Measurements from ENCODE around the gene EMB. TPM values are rescaled to one million over a fixed set of nuclear protein-coding genes. Genes with fewer than 3 reads are reported as not detected.

The EMB gene
- total and polyA plus RNA-seq, 4 donors, result 0.90 to 16.1 (median 2.1) TPM

GRCh38 chr5:50441493-50441955 lies 436 bp upstream of the EMB start:
- DNase-seq (ENCODE audit: low spot score), result no peak
- peaks cover 0 to under 1% (median 0%) of the 10 kb centered on the region in 4 donors for H3K9me3 ChIP-seq (ENCODE audit: control insufficient read depth in 4 of 4, low read length in 3 of 4)
- peaks cover 0 to 7% (median under 1%) of the 10 kb centered on the region in 4 donors for H3K4me1 ChIP-seq (ENCODE audit: control insufficient read depth in 4 of 4, insufficient read depth in 4 of 4, low read length in 3 of 4)
- H3K4me3 ChIP-seq (ENCODE audit: low read depth in 1 of 3, low read length in 3 of 3), result peak overlapping the region in 2 of 3 donors; percentile 41 to 52
- WGBS, result 10% methylated on average over 9 of the region's 9 CpGs
- TF ChIP-seq FOXA1 (IDR thresholded peaks at IDR 0.05) (no peak), FOXA2 (IDR thresholded peaks at IDR 0.05) (no peak), ZBTB33 (IDR thresholded peaks at IDR 0.05) (no peak), CTCF (IDR thresholded peaks at IDR 0.05; ENCODE audit: low read depth, low read length, missing input control) (no peak), RAD21 (IDR thresholded peaks at IDR 0.05) (no peak), REST (IDR thresholded peaks at IDR 0.05) (no peak), YY1 (IDR thresholded peaks at IDR 0.05) (no peak), ATF3 (IDR thresholded peaks at IDR 0.05) (no peak), HNF4A (conservative IDR thresholded peaks at IDR 0.05) (no peak), EGR1 (IDR thresholded peaks at IDR 0.05; ENCODE audit: low read depth in 2 of 2) (no peak), MAX (IDR thresholded peaks at IDR 0.05) (no peak)
- no peak overlapping the region for H3K9ac ChIP-seq (ENCODE audit: low read depth in 1 of 2, low read length in 2 of 2)
- peak overlapping the region; percentile 46 to 50 for H3K27ac ChIP-seq (ENCODE audit: low read depth in 1 of 2, low read length in 2 of 2)
- no peaks in the 10 kb centered on the region for H3K36me3 ChIP-seq (ENCODE audit: control insufficient read depth in 4 of 4, insufficient read depth in 3 of 4, low read depth in 1 of 4, low read length in 3 of 4)
- peaks cover 0 to 2% (median 0%) of the 10 kb centered on the region in 4 donors for H3K27me3 ChIP-seq (ENCODE audit: control insufficient read depth in 4 of 4, insufficient read depth in 4 of 4, low read length in 3 of 4)

- Histone ChIP-seq H3K27ac (ENCODE audit: low read depth in 1 of 2, low read length in 2 of 2) (no peak overlapping the region), H3K9ac (ENCODE audit: low read depth in 1 of 2, low read length in 2 of 2) (no peak overlapping the region), H3K4me1 (ENCODE audit: control insufficient read depth in 4 of 4, insufficient read depth in 4 of 4, low read length in 3 of 4) (peaks cover 0 to 7% (median under 1%) of the 10 kb centered on the region in 4 donors), H3K9me3 (ENCODE audit: control insufficient read depth in 4 of 4, low read length in 3 of 4) (no peaks in the 10 kb centered on the region), H3K4me3 (ENCODE audit: low read depth in 1 of 3, low read length in 3 of 3) (no peak overlapping the region), H3K27me3 (ENCODE audit: control insufficient read depth in 4 of 4, insufficient read depth in 4 of 4, low read length in 3 of 4) (no peaks in the 10 kb centered on the region), H3K36me3 (ENCODE audit: control insufficient read depth in 4 of 4, insufficient read depth in 3 of 4, low read depth in 1 of 4, low read length in 3 of 4) (no peaks in the 10 kb centered on the region)
- DNase-seq (ENCODE audit: low spot score), result no peak
- 69% methylated on average over 3 of the region's 3 CpGs for WGBS
- TF ChIP-seq FOXA2 (IDR thresholded peaks at IDR 0.05) (no peak), RXRA (IDR thresholded peaks at IDR 0.05) (no peak), TAF1 (conservative IDR thresholded peaks at IDR 0.05) (no peak), YY1 (IDR thresholded peaks at IDR 0.05) (no peak), ZBTB33 (IDR thresholded peaks at IDR 0.05) (no peak), JUND (IDR thresholded peaks at IDR 0.05) (no peak), SP1 (IDR thresholded peaks at IDR 0.05) (no peak), REST (IDR thresholded peaks at IDR 0.05) (no peak), ATF3 (IDR thresholded peaks at IDR 0.05) (no peak), GABPA (IDR thresholded peaks at IDR 0.05 in 1 of 2, conservative IDR thresholded peaks at IDR 0.05 in 1 of 2) (no peak), HNF4A (conservative IDR thresholded peaks at IDR 0.05) (no peak), NR2F2 (IDR thresholded peaks at IDR 0.05) (no peak)
Measured at GRCh38 chr5:50439221-50439620, 1.9 kb downstream of the EMB start.
